Effector CD8-positive, alpha-beta T cell (primary cell): ENCODE results near the gene PAWR.
"Not testable (repeated sequence)": the region's sequence is repeated elsewhere in the genome, so short reads cannot be mapped to it uniquely, and the experiment has no call there.

ENCODE experiments used
- DNase-seq: peaks from one replicate; lab custom pipeline; 2025; lab: John Stamatoyannopoulos, UW

PAWR gene

DNA sequence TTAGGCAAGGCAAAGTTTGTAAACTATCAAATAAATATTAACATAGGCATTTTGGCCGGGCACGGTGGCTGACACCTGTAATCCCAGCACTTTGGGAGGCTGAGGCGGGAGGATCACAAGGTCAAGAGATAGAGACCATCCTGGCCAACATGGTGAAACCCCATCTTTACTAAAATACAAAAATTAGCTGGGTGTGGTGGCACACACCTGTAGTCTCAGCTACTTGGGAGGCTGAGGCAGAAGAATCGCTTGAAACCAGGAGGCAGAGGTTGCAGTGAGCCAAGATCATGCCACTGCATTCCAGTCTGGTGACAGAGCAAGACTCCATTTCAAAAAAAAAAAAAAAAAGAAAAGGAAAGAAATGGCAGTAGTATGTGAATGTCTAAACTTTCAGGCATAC, 43.9 kb downstream of the PAWR start:
- not testable (repeated sequence) for DNase-seq

- no peak for DNase-seq
Measured at GRCh38 chr12:79645235-79645630, 45.5 kb downstream of the PAWR start.

GRCh38 chr12:79644274-79645234, 46.2 kb downstream of the PAWR start:
- no peak for DNase-seq

DNA sequence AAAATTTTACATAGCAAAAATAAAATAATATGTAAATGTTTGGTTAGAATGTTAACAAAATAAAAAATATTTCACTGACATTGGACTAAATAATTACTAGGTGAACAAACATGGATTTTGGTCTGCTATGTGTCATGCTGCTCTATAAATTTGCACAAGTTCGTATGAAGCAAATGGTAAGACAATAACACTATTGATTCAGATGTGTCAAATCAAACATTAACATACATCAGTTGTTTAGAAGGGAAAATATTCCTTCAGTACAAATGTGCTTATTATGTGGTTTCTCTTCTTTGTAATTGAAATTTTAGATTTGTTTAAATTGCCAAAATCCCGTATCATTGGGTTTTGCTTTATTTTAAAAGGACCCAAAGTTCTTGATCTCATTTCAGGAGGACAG, 46.9 kb downstream of the PAWR start:
- no peak for DNase-seq

- no peak for DNase-seq
Measured at GRCh38 chr12:79638490-79638889, 52.3 kb downstream of the PAWR start.

DNA sequence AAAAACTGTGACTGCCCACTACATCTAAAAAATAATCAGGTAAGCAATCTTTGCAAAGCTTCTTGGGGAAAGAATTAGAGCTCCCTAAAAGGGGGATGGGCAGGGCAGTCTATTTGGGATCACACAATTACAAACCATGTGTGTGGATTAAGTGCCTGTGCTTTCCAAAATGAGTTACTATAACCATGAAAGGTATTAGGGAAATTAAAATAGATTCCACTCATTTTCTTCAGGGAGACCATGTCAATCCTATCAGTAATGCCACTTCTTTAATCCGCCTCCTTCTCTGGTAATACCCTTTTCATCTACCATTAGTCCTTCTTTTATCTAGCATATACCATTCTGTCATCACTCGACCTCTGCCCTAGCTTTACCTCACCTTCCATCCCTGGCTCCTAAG, 53.7 kb downstream of the PAWR start:
- DNase-seq = no peak

GRCh38 chr12:79635676-79636075, 55.1 kb downstream of the PAWR start:
- DNase-seq = no peak

- no peak for DNase-seq
Measured at GRCh38 chr12:79634957-79635471, 55.8 kb downstream of the PAWR start.

DNA sequence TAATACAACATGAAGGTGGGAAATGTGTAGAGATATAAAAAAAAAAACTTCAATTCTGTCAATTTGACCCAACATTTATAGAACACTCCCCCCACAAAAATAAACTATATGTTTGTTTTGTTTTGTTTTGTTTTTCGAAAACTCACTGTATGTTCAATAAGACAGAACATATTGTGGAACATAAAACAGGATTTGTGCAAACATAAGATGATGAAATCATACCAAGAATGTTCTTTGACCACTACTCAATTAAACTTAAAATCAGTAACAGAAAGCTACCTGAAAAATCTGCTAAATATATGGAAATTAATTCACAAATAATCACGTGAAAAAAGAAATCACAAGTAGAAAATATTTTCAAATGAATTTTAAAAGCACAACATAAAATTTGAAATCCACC, 61.2 kb downstream of the PAWR start:
- DNase-seq = no peak

GRCh38 chr12:79626735-79627134, 64.0 kb downstream of the PAWR start:
- DNase-seq = not testable (repeated sequence)

- DNase-seq = no peak
Measured at GRCh38 chr12:79624378-79624777, 66.4 kb downstream of the PAWR start.

GRCh38 chr12:79619872-79620562, 70.7 kb downstream of the PAWR start:
- DNase-seq = no peak

DNA sequence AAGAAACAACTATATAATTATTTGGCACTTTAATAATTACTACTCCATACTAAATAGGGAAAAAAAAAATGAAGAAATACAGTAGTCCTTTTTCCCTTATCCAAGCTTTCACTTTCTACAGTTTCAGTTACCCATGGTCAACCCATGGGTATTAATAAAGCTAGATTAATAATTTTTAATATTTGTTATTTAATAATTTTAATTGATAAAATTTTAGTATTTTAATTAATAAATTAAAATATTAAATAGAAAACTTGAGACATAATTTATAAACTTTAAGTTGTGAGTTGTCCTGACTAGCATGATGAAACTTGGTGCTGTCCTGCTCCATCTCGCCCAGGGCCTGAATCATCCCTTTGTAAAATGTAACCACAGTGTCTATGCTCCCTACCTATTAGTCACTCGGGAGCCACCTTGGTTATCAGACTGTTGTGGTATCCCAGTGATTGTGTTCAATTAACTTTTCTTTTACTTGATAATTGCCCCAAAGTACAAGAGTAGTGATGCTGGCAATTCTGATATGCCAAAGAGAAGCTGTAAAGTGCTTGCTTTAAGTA, 71.8 kb downstream of the PAWR start:
- no peak for DNase-seq

GRCh38 chr12:79617696-79618095, 73.1 kb downstream of the PAWR start:
- no peak for DNase-seq

GRCh38 chr12:79615596-79616560, 74.9 kb downstream of the PAWR start:
- no peak for DNase-seq

- DNase-seq = no peak
Measured at GRCh38 chr12:79614730-79615129, 76.0 kb downstream of the PAWR start.

GRCh38 chr12:79601908-79602307, 88.9 kb downstream of the PAWR start:
- no peak for DNase-seq

DNA sequence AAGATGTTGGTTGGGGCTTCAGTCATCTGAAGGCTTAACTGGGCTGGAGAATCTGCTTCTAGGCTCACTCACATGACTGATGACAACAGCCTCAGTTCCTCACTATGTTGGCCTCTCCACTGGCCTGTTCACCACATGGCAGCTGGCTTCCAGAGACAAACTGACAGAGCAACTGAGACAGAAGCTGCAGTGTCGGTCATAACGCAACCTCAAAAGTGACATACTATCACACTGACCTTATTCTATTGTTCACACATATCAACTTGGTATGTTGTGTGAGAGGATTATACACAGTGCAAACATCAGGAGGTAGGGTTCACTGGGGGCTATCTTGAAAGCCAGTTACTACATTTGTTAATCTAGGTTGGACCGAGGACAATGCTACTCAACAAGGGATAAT, 92.9 kb downstream of the PAWR start:
- DNase-seq = no peak

DNA sequence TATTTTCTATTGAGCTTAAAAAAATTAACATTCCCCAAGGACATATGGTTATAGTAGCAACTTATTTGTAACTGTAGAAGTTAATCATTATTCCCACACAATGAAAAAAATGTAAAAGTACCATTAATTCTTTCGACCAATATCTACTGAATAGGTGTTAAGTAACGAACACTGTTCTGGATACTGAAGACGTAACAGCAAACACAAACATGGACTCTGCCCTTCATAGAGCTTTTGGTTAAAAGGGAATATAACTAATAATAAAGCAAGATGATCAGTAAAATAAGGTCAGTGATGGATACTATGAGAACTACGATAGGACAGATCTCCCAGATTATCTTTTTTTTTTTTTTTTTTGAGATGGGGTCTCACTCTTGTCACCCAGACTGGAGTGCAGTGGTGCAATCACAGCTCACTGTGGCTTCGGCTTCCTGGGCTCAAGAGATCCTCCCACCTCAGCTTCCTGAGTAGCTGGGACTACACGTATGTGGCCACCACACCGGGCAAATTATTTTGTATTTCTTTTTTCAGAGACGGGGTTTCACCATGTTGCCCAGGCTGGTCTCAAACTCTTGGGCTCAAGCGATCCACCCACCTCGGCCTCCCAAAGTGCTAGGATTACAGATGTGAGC, 93.9 kb downstream of the PAWR start:
- DNase-seq = no peak

DNA sequence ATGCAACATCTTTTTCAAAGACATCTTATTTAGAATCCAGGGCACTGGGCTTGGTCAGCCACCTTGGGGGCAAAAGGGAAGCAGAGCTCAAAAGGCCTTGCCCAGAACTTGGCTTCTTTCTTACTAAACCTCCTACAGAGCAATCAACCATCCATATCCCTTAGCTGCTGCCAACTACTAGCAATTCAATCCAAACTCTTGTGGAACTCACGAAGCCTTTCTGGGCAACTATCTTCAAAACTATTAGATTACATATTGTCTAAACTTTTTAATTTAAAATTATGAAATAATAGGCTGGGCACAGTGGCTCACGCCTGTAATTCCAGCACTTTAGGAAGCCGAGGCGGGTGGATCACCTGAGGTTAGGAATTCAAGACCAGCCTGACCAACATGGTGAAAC, 95.5 kb downstream of the PAWR start:
- no peak for DNase-seq

GRCh38 chr12:79592865-79593264, 97.9 kb downstream of the PAWR start:
- no peak for DNase-seq
